Ectodermal cell (in vitro differentiated cells): ENCODE measurements around the gene GAL3ST3.
"Not testable (repeated sequence)": the region's sequence is repeated elsewhere in the genome, so short reads cannot be mapped to it uniquely, and the experiment has no call there.

ENCODE experiments used
- H3K27ac ChIP-seq: 2 replicates; pipeline ENCODE4 v1.7.0; 2013; ENCODE audit warnings: mild to moderate bottlenecking, low read depth, low read length; ENCODE audit not compliant: insufficient read depth, poor library complexity, severe bottlenecking
- H3K27me3 ChIP-seq: 2 replicates; pipeline ENCODE4 v1.7.0; 2013; ENCODE audit warnings: mild to moderate bottlenecking, low read length; ENCODE audit not compliant: insufficient read depth, control insufficient read depth, poor library complexity, severe bottlenecking
- H3K36me3 ChIP-seq: one replicate; pipeline ENCODE4 v1.7.0; 2013; ENCODE audit warnings: low read length; ENCODE audit not compliant: control insufficient read depth, insufficient read depth
- H3K4me1 ChIP-seq: one replicate; pipeline ENCODE4 v1.7.0; 2013; ENCODE audit warnings: low read length; ENCODE audit not compliant: control insufficient read depth, insufficient read depth
- H3K4me3 ChIP-seq: 2 replicates; pipeline ENCODE4 v1.7.0; 2013; ENCODE audit warnings: low read depth, low read length, control low read depth; ENCODE audit not compliant: insufficient read depth
- H3K9me3 ChIP-seq: 2 replicates; pipeline ENCODE4 v1.7.0; 2013; ENCODE audit warnings: mild to moderate bottlenecking, low read length, moderate library complexity; ENCODE audit not compliant: control insufficient read depth
- WGBS, 2 experiments: methylation state at CpG; one replicate each; pipeline ENCODE4 v1.1.7; 2013; ENCODE audit warnings: missing lambda C conversion rate in 2 of 2; 5-methylcytosine and 5-hydroxymethylcytosine counted together

GAL3ST3 gene

DNA sequence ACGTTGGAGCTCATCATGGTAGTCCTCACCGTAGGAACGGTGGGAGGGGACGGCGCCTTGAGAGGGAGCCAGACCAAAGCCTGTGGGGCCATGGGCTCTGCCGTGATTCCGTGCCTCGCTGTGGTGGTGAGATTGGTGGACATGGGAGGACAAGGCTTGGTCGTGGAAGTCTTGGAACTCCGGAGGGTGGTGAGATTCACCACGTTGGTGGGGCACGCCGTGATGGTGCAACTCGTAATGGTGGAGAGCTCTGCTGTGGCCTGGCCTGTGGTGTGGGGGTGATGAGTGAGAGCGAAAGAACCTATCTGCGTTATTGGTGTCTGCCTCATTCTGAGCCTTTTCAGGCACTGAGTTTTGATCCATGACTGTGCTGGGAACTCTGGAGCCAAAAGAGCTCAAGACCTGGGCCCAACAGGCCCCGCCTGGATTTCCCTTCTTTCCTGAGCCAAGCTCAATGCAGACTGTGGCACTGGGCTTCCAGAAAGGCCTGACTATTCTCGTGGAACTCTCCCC is 22.9 kb downstream of the GAL3ST3 start, which contains the start of gene CATSPER1:
Gene CATSPER1 (minus strand): TSS at position 463 of the 513 bp plus-strand sequence. CDS start 100 bp downstream, at position 363.
- Histone ChIP-seq H3K9me3 (no peaks in the 10 kb centered on the region), H3K27ac (no peak within 1 kb of the TSS), H3K4me1 (no peaks in the 10 kb centered on the region), H3K4me3 (no peak within 1 kb of the TSS), H3K36me3 (no peaks in the 10 kb centered on the region), H3K27me3 (peaks cover 28% of the 10 kb centered on the region)
- 90 to 93% methylated on average over 18 of the region's 18 CpGs for WGBS, 2 experiments

DNA sequence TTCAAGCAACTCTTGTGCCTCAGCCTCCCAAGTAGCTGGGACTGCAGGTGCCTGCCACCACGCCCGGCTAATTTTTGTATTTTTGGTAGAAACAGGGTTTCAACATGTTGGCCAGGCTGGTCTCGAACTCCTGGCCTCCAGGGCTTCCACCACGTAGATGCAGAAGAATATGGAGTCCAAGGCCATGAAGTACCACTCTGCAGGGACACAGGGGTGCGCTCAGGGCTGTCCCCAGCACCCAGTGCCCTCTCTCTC is 25.8 kb downstream of the GAL3ST3 start:
- H3K27ac ChIP-seq, H3K4me3 ChIP-seq, H3K9me3 ChIP-seq, H3K36me3 ChIP-seq, H3K4me1 ChIP-seq: not testable (repeated sequence)
- H3K27me3 ChIP-seq, result peaks cover 33% of the 10 kb centered on the region
- WGBS, 2 experiments, result 79 to 82% methylated on average over 5 of the region's 5 CpGs

DNA sequence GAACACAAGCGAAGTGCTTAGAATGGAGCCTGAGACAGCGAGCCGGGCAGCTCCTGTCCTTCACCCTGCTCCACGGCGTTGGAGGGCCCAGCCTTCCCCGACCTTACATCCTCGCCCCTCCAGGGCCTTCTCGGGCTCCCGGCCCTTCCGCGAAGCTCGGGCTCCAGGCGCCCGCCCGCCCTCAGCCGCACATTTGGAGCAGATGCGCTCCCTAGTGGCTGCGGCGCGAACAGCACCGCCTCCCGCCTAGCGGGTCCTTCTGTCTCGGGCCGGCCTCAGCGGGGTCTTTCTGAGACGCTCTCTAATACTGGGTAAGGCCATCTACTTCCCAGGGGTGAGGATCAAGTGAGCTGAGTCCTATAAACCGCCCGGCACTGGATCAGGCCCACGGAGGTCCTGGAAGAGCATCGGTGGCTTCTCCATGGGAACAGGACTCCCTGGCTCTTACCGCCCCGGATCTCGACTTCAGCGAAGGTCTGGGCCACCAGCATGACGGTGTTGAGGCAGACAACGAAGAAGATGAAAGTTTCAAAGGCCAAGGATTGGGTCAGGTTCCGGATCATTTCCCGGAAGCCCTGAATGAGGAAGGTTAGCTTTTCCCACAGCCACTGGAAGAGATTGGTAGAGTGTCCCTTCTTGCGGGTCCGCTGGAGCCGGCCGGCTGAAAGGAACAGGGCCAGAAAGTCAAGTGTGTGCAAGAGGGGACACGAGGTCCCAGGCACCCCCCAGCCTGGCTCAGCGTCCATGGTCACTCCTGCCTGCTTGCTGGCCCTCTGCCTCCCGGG is 26.4 kb downstream of the GAL3ST3 start:
- no peaks in the 10 kb centered on the region for H3K36me3 ChIP-seq
- no peak overlapping the region for H3K4me3 ChIP-seq
- 31% methylated on average over 46 of the region's 46 CpGs for WGBS, 2 experiments

DNA sequence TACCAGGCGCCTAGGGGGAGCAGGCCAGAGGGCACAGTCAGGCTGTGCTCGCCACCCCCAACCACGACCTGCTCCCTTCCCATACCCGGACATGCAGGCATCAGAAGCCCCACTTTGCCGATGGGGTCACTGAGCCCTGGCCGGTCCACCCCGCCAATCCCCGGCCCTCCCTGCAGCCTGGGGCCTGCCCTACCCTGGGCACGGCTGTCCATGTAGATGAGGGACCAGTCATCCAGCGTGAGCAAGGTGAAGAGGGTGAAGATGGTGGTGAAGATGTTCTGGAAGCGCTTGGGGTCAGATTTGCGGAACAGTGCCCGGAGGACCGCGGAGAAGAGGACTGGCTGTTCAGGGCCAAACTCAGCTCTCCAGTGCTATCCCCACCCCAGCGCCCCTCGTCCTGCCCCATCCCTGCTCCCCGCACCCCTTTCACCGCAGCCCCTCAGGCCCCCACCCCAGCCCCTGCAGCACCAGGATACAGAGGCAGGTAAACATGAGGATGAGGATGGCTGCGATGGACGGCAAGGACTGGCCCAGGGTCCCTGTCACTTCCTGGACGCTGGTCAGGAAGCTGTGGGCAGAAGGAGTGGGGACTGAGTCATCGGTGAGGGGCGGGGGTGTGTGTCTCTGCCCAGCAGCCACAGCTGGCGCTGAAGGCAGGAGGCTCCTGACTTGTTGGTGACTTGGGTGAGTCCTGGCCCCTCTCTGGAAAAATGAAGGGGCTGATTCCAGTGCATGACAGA is 28.2 kb downstream of the GAL3ST3 start:
- H3K4me1 ChIP-seq, result no peaks in the 10 kb centered on the region
- no peaks in the 10 kb centered on the region for H3K9me3 ChIP-seq
- no peak overlapping the region for H3K4me3 ChIP-seq
- H3K27ac ChIP-seq, result no peak overlapping the region
- 90% methylated on average over 23 to 25 of the region's 25 CpGs for WGBS, 2 experiments
- peaks cover 30% of the 10 kb centered on the region for H3K27me3 ChIP-seq
- no peaks in the 10 kb centered on the region for H3K36me3 ChIP-seq

More for the DNA sequence above, 26.4 kb downstream of the GAL3ST3 start:
- H3K27ac ChIP-seq, result no peak overlapping the region
- H3K4me1 ChIP-seq, result no peaks in the 10 kb centered on the region
- H3K9me3 ChIP-seq, result no peaks in the 10 kb centered on the region
- peaks cover 30% of the 10 kb centered on the region for H3K27me3 ChIP-seq

DNA sequence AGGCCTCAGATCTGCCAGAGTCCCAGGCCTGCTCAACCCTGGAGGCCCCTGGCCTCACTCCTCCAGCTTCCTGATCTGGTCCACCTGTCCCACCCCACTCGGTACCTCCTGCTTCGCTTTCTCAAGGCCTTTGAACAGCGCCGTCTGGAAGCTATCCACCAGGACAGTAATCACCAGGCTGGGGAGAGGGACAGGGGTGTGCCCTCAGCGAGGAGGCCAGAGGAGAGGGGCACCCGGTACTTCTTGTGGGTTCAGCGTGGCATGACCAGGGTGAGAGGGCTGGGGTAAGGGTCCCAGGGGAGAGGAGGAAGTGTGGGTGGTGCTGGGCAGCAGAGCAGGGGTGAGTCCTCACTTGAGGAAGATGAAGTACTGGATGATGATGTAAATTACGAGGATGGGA is 28.7 kb downstream of the GAL3ST3 start:
- no peaks in the 10 kb centered on the region for H3K36me3 ChIP-seq
- H3K4me3 ChIP-seq, result no peak overlapping the region
- H3K9me3 ChIP-seq, result no peaks in the 10 kb centered on the region
- H3K27ac ChIP-seq, result no peak overlapping the region
- 81% methylated on average over 8 of the region's 8 CpGs for WGBS, 2 experiments
- H3K27me3 ChIP-seq, result peaks cover 30% of the 10 kb centered on the region
- H3K4me1 ChIP-seq, result no peaks in the 10 kb centered on the region

DNA sequence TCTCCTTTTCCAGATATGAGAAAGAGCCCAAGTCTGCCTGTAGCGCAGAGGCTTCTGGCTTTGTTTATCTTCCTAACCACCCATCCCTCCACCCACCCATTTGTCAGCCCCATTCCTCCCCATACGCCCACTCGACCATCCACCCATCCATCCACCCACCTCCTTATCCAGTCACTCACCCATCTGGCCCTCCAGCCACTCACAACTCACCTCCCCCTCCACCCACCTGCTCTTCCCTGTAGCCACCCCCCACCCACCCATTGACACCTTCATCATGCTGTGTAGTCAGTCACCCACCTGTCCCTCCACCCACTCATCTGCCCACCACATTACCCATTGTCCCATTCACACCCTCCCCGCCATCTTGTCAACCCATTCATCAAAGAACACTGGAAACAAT is 31.6 kb downstream of the GAL3ST3 start:
- H3K27ac ChIP-seq, result no peak overlapping the region
- H3K9me3 ChIP-seq, result no peaks in the 10 kb centered on the region
- H3K4me1 ChIP-seq, result peaks cover 7% of the 10 kb centered on the region
- no peaks in the 10 kb centered on the region for H3K36me3 ChIP-seq
- WGBS, 2 experiments, result 84 to 86% methylated on average over 4 of the region's 4 CpGs
- H3K27me3 ChIP-seq, result peaks cover 19% of the 10 kb centered on the region
- H3K4me3 ChIP-seq, result no peak overlapping the region

DNA sequence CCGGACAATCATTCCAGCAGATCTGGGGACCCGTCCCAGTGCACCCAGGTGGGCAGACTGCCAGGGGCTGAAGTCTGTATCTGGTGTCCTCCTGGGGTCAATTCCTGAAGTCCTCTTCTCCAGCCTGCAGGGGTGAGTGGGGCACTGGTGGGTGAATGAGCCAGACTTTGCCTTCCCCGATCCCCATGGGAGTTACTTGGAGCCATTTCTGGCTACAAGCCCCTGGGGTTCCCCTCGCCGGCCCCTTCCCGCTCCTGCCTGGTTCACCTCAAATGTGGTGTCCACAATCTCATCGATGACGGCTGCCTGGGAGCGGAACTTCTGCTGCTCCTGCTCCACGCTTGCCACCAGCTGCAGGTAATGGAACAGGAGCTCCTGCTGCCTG is 32.2 kb downstream of the GAL3ST3 start:
- Histone ChIP-seq H3K4me3 (no peak overlapping the region), H3K4me1 (peaks cover 7% of the 10 kb centered on the region), H3K36me3 (no peaks in the 10 kb centered on the region), H3K9me3 (no peaks in the 10 kb centered on the region), H3K27ac (no peak overlapping the region), H3K27me3 (peaks cover 19% of the 10 kb centered on the region)
- WGBS, 2 experiments, result 91 to 94% methylated on average over 10 of the region's 10 CpGs

DNA sequence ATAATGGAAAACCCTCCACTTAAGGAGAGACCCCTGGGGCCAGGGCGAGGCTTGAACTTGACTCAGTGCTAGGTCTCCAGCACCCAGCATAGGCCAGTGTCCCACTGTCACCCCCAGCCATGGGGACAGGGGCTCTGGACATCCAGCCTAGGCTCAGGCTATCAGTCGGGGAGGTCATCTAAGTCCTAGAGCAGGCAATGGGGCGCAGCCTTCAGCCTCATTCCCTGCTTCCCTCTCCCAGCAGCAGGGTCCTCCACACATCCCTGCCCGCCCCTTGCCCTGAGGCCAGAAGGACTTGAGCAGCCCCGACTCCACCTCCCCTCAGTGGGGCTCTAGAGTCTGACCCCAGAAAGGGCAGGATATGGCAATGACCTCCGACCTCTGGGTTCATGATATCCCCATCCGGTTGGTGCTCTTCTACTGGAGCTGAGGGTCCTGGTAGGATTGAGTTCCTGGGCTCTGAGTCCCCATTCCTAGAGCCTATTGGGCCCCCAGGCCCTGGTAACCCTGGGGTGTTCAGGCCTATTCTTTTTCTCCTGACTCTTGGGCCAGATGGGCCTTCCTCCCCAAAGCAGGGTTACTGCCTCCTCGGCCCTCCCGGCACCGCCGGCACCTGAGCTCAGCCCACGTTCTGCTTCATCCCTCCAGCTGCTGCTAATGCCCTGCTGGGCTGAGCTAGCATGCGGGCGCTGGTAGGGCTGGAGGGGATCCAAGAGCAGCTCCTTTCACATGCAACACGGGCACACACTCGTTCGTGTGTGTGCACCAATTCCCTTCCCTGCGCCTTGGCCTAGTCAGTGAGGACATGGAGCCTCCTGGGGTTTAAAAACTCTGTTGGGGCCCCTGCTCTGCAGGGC is 32.8 kb downstream of the GAL3ST3 start:
- Histone ChIP-seq H3K9me3 (no peaks in the 10 kb centered on the region), H3K27me3 (peaks cover 19% of the 10 kb centered on the region), H3K27ac (no peak overlapping the region), H3K4me3 (no peak overlapping the region), H3K4me1 (peaks cover 7% of the 10 kb centered on the region), H3K36me3 (no peaks in the 10 kb centered on the region)
- WGBS, 2 experiments, result 83 to 84% methylated on average over 18 of the region's 18 CpGs

DNA sequence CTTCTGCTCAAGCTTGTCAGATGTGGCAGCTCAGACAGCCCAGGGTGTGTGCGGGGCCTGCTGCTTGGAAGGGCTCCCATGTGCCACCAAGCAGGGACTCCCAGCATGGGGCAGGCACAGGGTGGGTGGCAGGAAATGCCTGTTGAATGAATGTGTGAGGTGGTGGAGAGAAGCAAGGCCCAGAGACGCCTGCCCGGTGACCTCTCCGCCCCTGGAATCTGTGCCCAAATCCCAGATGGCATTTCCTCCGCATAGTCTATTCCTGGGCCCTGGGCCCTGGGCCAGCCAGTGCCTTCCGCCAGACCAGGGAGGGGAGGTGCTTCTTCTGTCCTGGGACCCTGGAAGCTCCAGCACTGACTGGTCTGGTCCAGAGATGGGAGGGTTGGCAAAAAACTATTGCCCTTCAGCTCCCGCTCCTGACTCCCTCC is 33.5 kb downstream of the GAL3ST3 start:
- Histone ChIP-seq H3K27me3 (peaks cover 18% of the 10 kb centered on the region), H3K4me1 (peaks cover 7% of the 10 kb centered on the region), H3K4me3 (no peak overlapping the region), H3K27ac (no peak overlapping the region), H3K9me3 (no peaks in the 10 kb centered on the region), H3K36me3 (no peaks in the 10 kb centered on the region)
- WGBS, 2 experiments, result 92 to 94% methylated on average over 7 of the region's 7 CpGs
